Measurements from ENCODE around the gene STAP1. TPM values are rescaled to one million over a fixed set of nuclear protein-coding genes. Genes with fewer than 3 reads are reported as not detected.

STAP1 gene
- total RNA-seq, 1 experiment from 2014 or later: not detected

DNA sequence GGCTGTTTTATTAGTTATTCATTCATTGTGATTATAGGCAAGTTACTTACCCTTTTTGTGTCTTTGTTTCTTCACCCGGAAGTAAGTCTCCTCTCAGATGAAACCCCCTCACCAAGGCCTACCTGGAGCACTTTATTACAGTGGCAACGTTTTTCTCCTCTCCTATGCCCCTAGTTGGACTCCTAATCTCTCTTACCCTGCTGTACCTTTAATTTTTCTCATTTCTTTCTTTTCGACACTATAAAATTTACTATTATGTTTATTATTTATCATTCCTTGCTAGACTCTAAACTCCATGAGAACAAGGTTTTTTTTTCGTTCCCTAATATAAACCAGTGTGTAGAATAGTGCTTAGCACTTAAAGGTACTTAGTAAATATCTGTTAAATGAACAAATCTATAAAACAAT is 17.5 kb downstream of the STAP1 start:
- Mint-ChIP-seq H3K9me3 (no peaks in the 10 kb centered on the region), H3K27ac (peak overlapping the region in 1 of 3 experiments; percentile 11; a peak in 1 of 7 replicates), H3K4me3 (no peak overlapping the region), H3K27me3 (ENCODE audit: low read depth) (no peaks in the 10 kb centered on the region), H3K36me3 (ENCODE audit: insufficient read depth in 1 of 3, low read depth in 3 of 3) (no peaks in the 10 kb centered on the region), H3K4me1 (peaks cover 10 to 12% of the 10 kb centered on the region in 2 experiments)
- TF ChIP-seq, protein P1, sequence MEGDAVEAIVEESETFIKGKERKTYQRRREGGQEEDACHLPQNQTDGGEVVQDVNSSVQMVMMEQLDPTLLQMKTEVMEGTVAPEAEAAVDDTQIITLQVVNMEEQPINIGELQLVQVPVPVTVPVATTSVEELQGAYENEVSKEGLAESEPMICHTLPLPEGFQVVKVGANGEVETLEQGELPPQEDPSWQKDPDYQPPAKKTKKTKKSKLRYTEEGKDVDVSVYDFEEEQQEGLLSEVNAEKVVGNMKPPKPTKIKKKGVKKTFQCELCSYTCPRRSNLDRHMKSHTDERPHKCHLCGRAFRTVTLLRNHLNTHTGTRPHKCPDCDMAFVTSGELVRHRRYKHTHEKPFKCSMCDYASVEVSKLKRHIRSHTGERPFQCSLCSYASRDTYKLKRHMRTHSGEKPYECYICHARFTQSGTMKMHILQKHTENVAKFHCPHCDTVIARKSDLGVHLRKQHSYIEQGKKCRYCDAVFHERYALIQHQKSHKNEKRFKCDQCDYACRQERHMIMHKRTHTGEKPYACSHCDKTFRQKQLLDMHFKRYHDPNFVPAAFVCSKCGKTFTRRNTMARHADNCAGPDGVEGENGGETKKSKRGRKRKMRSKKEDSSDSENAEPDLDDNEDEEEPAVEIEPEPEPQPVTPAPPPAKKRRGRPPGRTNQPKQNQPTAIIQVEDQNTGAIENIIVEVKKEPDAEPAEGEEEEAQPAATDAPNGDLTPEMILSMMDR (conservative IDR thresholded peaks at IDR 0.05): no peak
- DNase-seq: no peak
- H2BK15ac ChIP-seq (ENCODE audit: low read depth, low read length): no peak overlapping the region
- H4K20me1 ChIP-seq (ENCODE audit: control insufficient read depth, insufficient read depth, insufficient read length): no peaks in the 10 kb centered on the region
- no peaks in the 10 kb centered on the region; the same call in 1 of the 2 replicates for H3K4me1 ChIP-seq (ENCODE audit: insufficient read depth, low read length)
- no peak overlapping the region for H2BK20ac ChIP-seq (ENCODE audit: low read depth, low read length, poor library complexity, severe bottlenecking)
- no peak overlapping the region for H3K56ac ChIP-seq (ENCODE audit: insufficient read length, low read depth, low read length)
- no peak overlapping the region for H3T11ph ChIP-seq (ENCODE audit: low read length)
- no peaks in the 10 kb centered on the region for H3K9me3 ChIP-seq (ENCODE audit: control insufficient read depth, low read depth, low read length)
- no peaks in the 10 kb centered on the region for H3K27me3 ChIP-seq (ENCODE audit: insufficient read depth, low read length)
- H3K4ac ChIP-seq (ENCODE audit: low read depth, low read length): no peak overlapping the region
- H3K79me1 ChIP-seq (ENCODE audit: insufficient read depth, low read depth, low read length, poor library complexity, severe bottlenecking): no peaks in the 10 kb centered on the region
- no peak overlapping the region for H4K5ac ChIP-seq (ENCODE audit: insufficient read length, low read depth, low read length)
- H4K8ac ChIP-seq (replicated peaks; ENCODE audit: insufficient read length, low read depth, low read length): no peak overlapping the region
- no peak overlapping the region for H2BK5ac ChIP-seq (ENCODE audit: insufficient read length, low read length)
- H3K23ac ChIP-seq (ENCODE audit: insufficient read length, low read depth, low read length): no peak overlapping the region
- no peaks in the 10 kb centered on the region for H3K23me2 ChIP-seq (ENCODE audit: insufficient read length, low read depth, low read length, poor library complexity, severe bottlenecking)
- H3K4me2 ChIP-seq (ENCODE audit: insufficient read depth, insufficient read length, low read length): no peak overlapping the region
- H3K18ac ChIP-seq (ENCODE audit: insufficient read length, low read depth, low read length): peak overlapping the region; percentile 3
- no peaks in the 10 kb centered on the region for H3K79me2 ChIP-seq (ENCODE audit: insufficient read depth, low read length)
- no peak overlapping the region for H4K91ac ChIP-seq (ENCODE audit: insufficient read length, low read depth, low read length)
- no peak overlapping the region for H3K14ac ChIP-seq (ENCODE audit: insufficient read depth, low read length)
- H3K27ac ChIP-seq (ENCODE audit: insufficient read length, low read depth, low read length): no peak overlapping the region
- WGBS (ENCODE audit: extremely low coverage, insufficient read length, low lambda C conversion rate): 100% methylated on average over 1 of the region's 4 CpGs
- no peak overlapping the region for H2BK120ac ChIP-seq (ENCODE audit: low read depth, low read length, poor library complexity, severe bottlenecking)
- no peak overlapping the region for H2AFZ ChIP-seq (ENCODE audit: low read length)
- no peak overlapping the region for H2AK5ac ChIP-seq (ENCODE audit: insufficient read length, low read length)
- no peak overlapping the region for H3K9ac ChIP-seq (ENCODE audit: extremely low read depth, insufficient read length, low read length)
- no peak overlapping the region for H2BK12ac ChIP-seq (ENCODE audit: insufficient read length, low read depth, low read length)
